GM18520 (cell line): ENCODE results near the gene RBMS3.
"Not testable (repeated sequence)": the region's sequence is repeated elsewhere in the genome, so short reads cannot be mapped to it uniquely, and the experiment has no call there.

Experiments used
- ATAC-seq: cut with Tn5 transposase; IDR thresholded peaks from one replicate; pipeline ENCODE4 v1.9.1; 2021; ENCODE audit not compliant: unreplicated experiment

Gene RBMS3

GRCh38 chr3:29280404-29281093 is at the start of gene RBMS3:
Gene RBMS3, plus strand, starts transcription at chr3:29281071.
- no peak for ATAC-seq

GRCh38 chr3:29233126-29233525 is 47.7 kb upstream of the RBMS3 start:
- not testable (repeated sequence) for ATAC-seq

- ATAC-seq = no peak
Observed at GRCh38 chr3:29236146-29236840, 44.6 kb upstream of the RBMS3 start.

- ATAC-seq = no peak
Observed at GRCh38 chr3:29239376-29239775, 41.5 kb upstream of the RBMS3 start.

- ATAC-seq = no peak
Observed at GRCh38 chr3:29240248-29240647, 40.6 kb upstream of the RBMS3 start.

GRCh38 chr3:29240887-29241286 is 40.0 kb upstream of the RBMS3 start:
- no peak for ATAC-seq

GRCh38 chr3:29241855-29242254 is 39.0 kb upstream of the RBMS3 start:
- no peak for ATAC-seq

- no peak for ATAC-seq
Observed at GRCh38 chr3:29242296-29242695, 38.6 kb upstream of the RBMS3 start.

- ATAC-seq = no peak
Observed at GRCh38 chr3:29245441-29245840, 35.4 kb upstream of the RBMS3 start.

GRCh38 chr3:29247088-29247745 is 33.7 kb upstream of the RBMS3 start:
- ATAC-seq = no peak

- no peak for ATAC-seq
Observed at GRCh38 chr3:29249829-29250345, 31.0 kb upstream of the RBMS3 start.

GRCh38 chr3:29255854-29256696 is 24.8 kb upstream of the RBMS3 start:
- ATAC-seq = no peak

GRCh38 chr3:29258161-29258560 is 22.7 kb upstream of the RBMS3 start:
- no peak for ATAC-seq

- ATAC-seq = no peak
Observed at GRCh38 chr3:29261119-29261518, 19.8 kb upstream of the RBMS3 start.

GRCh38 chr3:29263476-29263875 is 17.4 kb upstream of the RBMS3 start:
- ATAC-seq = no peak

GRCh38 chr3:29265509-29266072 is 15.3 kb upstream of the RBMS3 start:
- ATAC-seq = no peak

- ATAC-seq = no peak
Observed at GRCh38 chr3:29267226-29267625, 13.6 kb upstream of the RBMS3 start.

GRCh38 chr3:29268651-29269050 is 12.2 kb upstream of the RBMS3 start:
- no peak for ATAC-seq

- ATAC-seq = no peak
Observed at GRCh38 chr3:29270752-29271151, 10.1 kb upstream of the RBMS3 start.

GRCh38 chr3:29271475-29271874 is 9.4 kb upstream of the RBMS3 start:
- ATAC-seq = no peak

GRCh38 chr3:29274667-29275066 is 6.2 kb upstream of the RBMS3 start:
- no peak for ATAC-seq
